Activated T-helper 17 cell treated with anti-CD3 and anti-CD28 coated beads, Interleukin-2, amount 50 U/mL, for 72 hours (primary cell): ENCODE data around the gene ALDH3B2. TPM values are rescaled to one million over a fixed set of nuclear protein-coding genes. Genes with fewer than 3 reads are reported as not detected.
"Not testable (repeated sequence)": the region's sequence is repeated elsewhere in the genome, so short reads cannot be mapped to it uniquely, and the experiment has no call there.

ENCODE experiments used
- ATAC-seq: fragments of 150-1000 bp; cut with Tn5 transposase; replicated peaks from 2 replicates; pipeline ENCODE4 v1.10.0; 2021; ENCODE audit warnings: mild to moderate bottlenecking, moderate library complexity
- H3K27ac Mint-ChIP-seq: one replicate; pipeline ENCODE4 v1.8.0; 2022; ENCODE audit warnings: mixed read lengths
- H3K27me3 Mint-ChIP-seq: one replicate; pipeline ENCODE4 v1.8.0; 2022; ENCODE audit warnings: mixed read lengths
- H3K36me3 Mint-ChIP-seq: one replicate; pipeline ENCODE4 v1.8.0; 2022; ENCODE audit warnings: low read depth, mild to moderate bottlenecking, mixed read lengths
- H3K4me1 Mint-ChIP-seq: one replicate; pipeline ENCODE4 v1.8.0; 2022; ENCODE audit warnings: mixed read lengths
- H3K4me3 Mint-ChIP-seq: one replicate; pipeline ENCODE4 v1.8.0; 2022; ENCODE audit warnings: mild to moderate bottlenecking, mixed read lengths
- H3K9me3 Mint-ChIP-seq: one replicate; pipeline ENCODE4 v1.8.0; 2022; ENCODE audit warnings: mixed read lengths
- total RNA-seq, 2 donors: library from RNA; stranded (reverse); gene quantifications; one replicate each; pipeline ENCODE4 v1.2.3, GENCODE V29; 2022

Gene ALDH3B2, protein sequence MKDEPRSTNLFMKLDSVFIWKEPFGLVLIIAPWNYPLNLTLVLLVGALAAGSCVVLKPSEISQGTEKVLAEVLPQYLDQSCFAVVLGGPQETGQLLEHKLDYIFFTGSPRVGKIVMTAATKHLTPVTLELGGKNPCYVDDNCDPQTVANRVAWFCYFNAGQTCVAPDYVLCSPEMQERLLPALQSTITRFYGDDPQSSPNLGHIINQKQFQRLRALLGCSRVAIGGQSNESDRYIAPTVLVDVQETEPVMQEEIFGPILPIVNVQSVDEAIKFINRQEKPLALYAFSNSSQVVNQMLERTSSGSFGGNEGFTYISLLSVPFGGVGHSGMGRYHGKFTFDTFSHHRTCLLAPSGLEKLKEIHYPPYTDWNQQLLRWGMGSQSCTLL
- total RNA-seq = not detected

DNA sequence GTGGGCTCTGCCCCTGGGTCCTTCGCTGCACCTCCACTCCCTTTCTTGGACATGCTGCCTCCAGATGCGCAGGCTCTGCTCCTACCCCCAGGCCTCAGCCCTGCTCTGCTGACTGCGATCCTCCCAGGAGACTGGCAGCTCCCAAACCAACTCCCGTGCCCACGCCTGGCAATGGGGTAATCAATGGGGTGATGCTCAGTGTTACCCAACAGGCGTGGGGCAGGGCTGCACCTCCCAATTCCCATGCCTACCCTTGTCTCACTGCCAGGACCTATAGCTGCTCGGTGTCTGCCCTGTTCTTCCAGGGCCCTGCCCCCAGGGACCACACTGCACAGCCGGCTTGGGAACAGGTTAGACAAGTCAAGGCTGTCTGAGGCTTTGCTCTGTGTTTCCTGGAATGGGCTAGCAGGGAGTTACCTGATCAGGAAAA lies at the start of gene ALDH3B2:
TSS of gene ALDH3B2 (minus strand) at position 182 of the 430 bp plus-strand sequence. CDS start 7,688 bp downstream, outside the sequence.
- H3K27me3 Mint-ChIP-seq = peaks cover 4% of the 10 kb centered on the region
- H3K9me3 Mint-ChIP-seq = no peaks in the 10 kb centered on the region
- H3K4me1 Mint-ChIP-seq = no peaks in the 10 kb centered on the region
- no peak for ATAC-seq
- H3K4me3 Mint-ChIP-seq = no peak within 1 kb of the TSS
- no peak within 1 kb of the TSS for H3K27ac Mint-ChIP-seq
- no peaks in the 10 kb centered on the region for H3K36me3 Mint-ChIP-seq

DNA sequence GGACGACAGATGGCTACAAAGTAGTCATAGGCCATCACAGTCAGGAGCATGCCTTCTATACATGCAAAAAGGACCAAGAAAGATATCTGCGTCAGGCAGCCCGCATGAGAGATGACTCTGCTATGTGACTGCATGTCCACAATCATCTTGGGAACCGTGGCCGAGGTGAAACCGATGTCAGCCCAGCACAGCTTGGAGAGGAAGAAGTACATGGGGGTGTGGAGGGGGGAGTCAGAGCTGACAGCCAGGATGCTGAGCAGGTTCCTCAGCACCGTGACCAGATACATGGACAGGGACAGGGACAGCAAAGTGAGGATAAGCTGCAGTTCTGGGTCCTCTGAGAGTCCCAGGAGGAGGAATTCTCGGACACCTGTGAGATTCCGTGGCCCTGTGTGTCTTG lies 48.6 kb upstream of the ALDH3B2 start:
- H3K9me3 Mint-ChIP-seq, H3K27ac Mint-ChIP-seq, H3K4me1 Mint-ChIP-seq, H3K36me3 Mint-ChIP-seq, ATAC-seq, H3K4me3 Mint-ChIP-seq: not testable (repeated sequence)
- H3K27me3 Mint-ChIP-seq = peaks cover 16% of the 10 kb centered on the region

DNA sequence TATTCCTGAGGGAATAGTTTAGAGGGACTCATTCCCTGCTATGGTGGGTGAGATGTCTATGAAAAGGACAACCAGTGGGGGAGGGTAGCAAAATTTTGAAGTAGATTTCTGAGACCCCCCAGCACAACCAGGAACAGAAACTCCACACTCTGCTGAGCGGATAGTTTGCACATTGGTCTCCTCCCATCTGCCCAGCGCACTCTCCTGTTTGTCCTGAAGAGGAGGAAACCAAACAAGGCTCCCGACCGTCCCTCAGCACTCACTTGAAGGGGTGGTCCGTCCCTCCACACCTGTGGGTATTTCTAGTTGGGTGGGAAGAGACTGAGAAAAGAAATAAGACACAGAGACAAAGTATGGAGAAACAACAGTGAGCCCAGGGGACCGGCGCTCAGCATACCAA lies 41.8 kb upstream of the ALDH3B2 start:
- H3K27ac Mint-ChIP-seq, H3K4me3 Mint-ChIP-seq, H3K36me3 Mint-ChIP-seq, H3K9me3 Mint-ChIP-seq, ATAC-seq, H3K4me1 Mint-ChIP-seq: not testable (repeated sequence)
- H3K27me3 Mint-ChIP-seq = peaks cover 16% of the 10 kb centered on the region

DNA sequence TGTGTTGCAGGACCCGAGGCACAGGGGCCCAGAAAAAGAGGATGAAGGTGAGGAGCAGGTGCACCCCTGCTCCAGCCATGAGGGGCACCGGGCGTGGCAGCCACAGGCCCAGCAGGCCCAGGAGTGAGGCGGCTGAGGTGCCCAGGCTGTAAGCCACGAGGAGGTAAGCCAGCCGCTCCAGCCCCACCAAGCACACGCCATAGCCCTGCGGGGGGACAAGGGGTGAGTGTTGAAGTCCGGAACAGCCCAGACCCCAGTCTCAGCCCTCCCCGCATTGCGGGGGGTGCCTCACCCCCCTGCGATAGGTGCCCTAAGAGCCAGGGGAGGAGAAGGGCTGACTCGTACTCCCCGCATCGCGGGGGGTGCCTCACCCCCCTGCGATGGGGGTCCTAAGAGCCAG lies 41.4 kb upstream of the ALDH3B2 start:
- not testable (repeated sequence) for ATAC-seq, H3K36me3 Mint-ChIP-seq, H3K4me3 Mint-ChIP-seq, H3K4me1 Mint-ChIP-seq, H3K27ac Mint-ChIP-seq, H3K9me3 Mint-ChIP-seq
- peaks cover 16% of the 10 kb centered on the region for H3K27me3 Mint-ChIP-seq

DNA sequence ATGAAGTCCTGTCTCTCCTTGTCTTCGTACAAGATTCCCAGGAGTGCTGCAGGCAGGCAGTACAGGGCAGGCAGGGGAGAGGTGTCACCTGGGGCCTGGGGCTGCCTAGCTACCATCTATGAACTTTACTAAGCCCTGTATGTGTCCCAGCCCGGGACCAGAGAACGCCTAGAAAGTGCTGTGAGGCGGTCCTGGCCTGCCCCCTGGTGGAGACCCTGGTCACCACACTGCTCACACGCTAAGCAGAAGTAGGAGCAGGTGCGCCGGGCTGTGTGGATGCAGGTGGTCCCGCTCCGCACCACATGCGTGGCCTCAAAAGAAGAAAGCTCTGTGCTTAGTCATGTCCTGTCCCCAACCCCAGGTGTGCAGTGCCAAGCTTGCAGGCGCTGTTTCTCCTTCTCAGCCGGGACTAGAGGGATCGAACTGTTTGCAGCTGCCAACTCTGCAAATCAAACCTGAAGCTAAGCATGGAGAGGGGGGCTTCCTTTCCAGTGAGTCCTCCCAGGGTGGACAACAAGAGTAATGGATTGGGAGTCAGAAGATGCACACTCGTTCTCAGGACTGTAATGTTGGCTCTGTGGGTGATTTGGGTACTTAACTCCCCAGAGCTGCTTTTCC lies 39.6 kb upstream of the ALDH3B2 start:
- H3K4me1 Mint-ChIP-seq, H3K27me3 Mint-ChIP-seq, ATAC-seq, H3K9me3 Mint-ChIP-seq, H3K36me3 Mint-ChIP-seq, H3K4me3 Mint-ChIP-seq, H3K27ac Mint-ChIP-seq: not testable (repeated sequence)

DNA sequence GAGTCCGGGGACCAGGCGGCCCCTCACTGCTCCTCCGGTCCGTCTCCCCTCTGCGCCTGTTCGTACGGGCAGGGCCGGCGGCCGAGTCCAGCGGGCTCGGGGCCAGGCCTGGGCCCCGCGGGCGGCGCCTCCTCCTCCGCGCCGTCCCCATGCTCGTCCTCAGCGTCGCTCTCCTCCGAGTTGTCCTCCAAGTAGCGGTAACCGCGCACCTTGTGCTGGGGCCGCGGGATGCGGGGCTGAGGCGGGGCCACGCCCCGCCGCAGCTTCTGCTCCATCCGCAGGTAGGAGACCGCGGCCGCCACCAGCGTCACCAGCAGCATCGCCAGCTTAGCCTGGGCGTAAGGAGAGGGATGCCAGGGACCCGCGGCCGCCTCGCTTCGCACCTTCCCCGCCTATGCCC lies 37.3 kb upstream of the ALDH3B2 start:
- not testable (repeated sequence) for H3K36me3 Mint-ChIP-seq, H3K4me1 Mint-ChIP-seq, H3K27ac Mint-ChIP-seq, H3K9me3 Mint-ChIP-seq, H3K27me3 Mint-ChIP-seq, ATAC-seq, H3K4me3 Mint-ChIP-seq

DNA sequence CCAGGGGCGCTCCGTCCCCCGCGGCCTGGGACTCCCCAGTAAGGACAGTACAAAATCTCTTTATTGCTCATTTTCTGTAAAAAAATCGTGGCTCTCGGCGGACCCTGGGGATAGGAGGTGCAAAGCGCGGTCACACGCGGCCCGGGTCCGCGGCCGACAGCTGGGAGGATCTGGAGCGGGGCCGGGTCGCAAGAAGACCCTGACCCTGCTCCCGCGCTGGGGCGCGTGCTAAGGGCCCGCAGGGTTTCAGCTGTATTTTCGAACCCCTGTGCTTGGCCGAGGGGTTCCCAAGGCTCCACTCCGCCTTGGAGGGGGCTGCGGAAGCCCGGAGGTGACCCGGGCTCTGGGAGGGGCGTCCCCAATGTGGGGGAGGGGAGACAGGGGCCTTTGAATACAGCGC lies 36.8 kb upstream of the ALDH3B2 start:
- not testable (repeated sequence) for H3K27me3 Mint-ChIP-seq, ATAC-seq

DNA sequence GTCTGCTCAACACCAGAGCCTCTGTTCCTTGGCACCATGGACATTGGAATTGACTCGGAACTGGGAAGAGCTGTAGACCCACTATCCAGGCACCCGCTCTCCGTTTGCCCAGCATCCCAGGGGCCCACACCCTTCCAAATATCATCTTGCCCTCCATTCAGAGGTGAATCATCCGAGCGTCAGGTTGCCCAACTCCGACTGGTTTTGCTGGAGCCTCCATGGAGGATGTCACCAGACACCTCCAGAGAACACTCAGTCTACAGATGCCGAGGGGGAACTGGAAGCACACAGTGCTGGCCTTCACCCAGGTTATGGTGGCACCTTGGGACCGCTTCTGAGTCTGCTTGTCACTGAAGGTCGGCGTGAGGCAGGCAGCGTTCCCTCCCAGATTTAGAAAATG lies 35.4 kb upstream of the ALDH3B2 start:
- H3K9me3 Mint-ChIP-seq, ATAC-seq, H3K27ac Mint-ChIP-seq, H3K27me3 Mint-ChIP-seq, H3K4me3 Mint-ChIP-seq, H3K36me3 Mint-ChIP-seq, H3K4me1 Mint-ChIP-seq: not testable (repeated sequence)

More for the DNA sequence above, 36.8 kb upstream of the ALDH3B2 start:
- not testable (repeated sequence) for H3K4me3 Mint-ChIP-seq, H3K4me1 Mint-ChIP-seq, H3K27ac Mint-ChIP-seq, H3K9me3 Mint-ChIP-seq, H3K36me3 Mint-ChIP-seq

DNA sequence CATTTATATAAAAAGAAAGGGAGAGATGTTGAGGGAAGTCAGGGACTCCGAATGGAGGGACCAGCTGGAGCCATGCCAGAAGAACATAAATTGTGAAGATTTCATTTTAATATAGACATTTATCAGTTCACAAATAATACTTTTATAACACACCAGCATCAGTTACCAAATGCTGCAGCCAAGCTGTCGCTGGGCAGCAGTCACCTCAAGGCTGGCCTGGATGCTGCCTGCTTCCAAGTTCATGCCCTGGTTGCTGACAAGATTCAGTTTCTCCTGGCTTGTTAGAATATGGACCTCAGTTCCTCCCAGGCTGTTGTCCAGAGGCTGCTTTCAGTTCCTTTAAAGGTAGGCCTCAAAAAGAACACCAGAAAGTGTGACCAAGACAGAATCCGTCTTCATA lies 30.8 kb upstream of the ALDH3B2 start:
- no peak overlapping the region for H3K4me3 Mint-ChIP-seq
- H3K9me3 Mint-ChIP-seq = no peaks in the 10 kb centered on the region
- H3K27me3 Mint-ChIP-seq = peaks cover 21% of the 10 kb centered on the region
- ATAC-seq = no peak
- H3K27ac Mint-ChIP-seq = no peak overlapping the region
- H3K36me3 Mint-ChIP-seq = no peaks in the 10 kb centered on the region
- no peaks in the 10 kb centered on the region for H3K4me1 Mint-ChIP-seq

DNA sequence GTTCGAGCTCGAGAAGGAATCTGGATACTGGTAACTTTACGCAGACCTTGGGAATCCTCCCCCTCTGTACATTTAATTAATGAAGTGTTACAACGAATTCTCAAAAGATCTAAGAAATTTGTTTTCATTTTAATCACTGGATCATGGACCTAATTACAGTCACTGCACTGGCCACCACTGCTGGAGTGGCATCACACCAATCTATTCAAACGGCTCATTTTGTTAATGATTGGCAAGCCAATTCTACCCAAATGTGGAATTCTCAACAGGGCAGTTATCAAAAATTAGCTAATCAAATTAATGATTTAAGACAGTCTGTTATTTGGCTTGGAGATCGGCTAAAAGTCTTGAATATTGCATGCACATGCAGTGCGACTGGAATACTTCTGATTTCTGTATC lies 30.1 kb upstream of the ALDH3B2 start:
- no peak overlapping the region for H3K27ac Mint-ChIP-seq
- no peak for ATAC-seq

DNA sequence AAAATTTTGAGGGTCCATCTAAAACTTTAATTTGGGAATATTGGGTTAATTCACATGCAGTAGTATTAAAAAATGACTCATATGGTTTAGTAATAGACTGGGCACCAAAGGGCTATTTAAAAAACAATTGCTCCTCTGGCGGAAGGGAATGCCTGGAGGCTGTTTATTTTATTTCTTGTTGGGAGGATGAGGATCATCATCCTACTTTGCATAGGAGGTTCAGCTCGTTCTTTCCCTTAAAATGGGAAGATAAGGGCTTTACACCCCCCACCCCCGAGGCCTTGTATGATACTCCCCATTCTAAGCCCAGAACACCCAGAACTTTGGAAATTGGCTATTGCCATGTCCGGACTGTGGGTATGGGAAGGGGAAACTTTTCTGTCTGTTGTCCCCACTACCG lies 29.3 kb upstream of the ALDH3B2 start:
- not testable (repeated sequence) for H3K4me1 Mint-ChIP-seq, H3K27ac Mint-ChIP-seq, H3K4me3 Mint-ChIP-seq, ATAC-seq, H3K9me3 Mint-ChIP-seq, H3K36me3 Mint-ChIP-seq
- H3K27me3 Mint-ChIP-seq = peaks cover 24% of the 10 kb centered on the region

More for the DNA sequence above, 30.1 kb upstream of the ALDH3B2 start:
- Mint-ChIP-seq H3K4me3 (no peak overlapping the region), H3K4me1 (no peaks in the 10 kb centered on the region), H3K9me3 (no peaks in the 10 kb centered on the region), H3K27me3 (peaks cover 24% of the 10 kb centered on the region), H3K36me3 (no peaks in the 10 kb centered on the region)

DNA sequence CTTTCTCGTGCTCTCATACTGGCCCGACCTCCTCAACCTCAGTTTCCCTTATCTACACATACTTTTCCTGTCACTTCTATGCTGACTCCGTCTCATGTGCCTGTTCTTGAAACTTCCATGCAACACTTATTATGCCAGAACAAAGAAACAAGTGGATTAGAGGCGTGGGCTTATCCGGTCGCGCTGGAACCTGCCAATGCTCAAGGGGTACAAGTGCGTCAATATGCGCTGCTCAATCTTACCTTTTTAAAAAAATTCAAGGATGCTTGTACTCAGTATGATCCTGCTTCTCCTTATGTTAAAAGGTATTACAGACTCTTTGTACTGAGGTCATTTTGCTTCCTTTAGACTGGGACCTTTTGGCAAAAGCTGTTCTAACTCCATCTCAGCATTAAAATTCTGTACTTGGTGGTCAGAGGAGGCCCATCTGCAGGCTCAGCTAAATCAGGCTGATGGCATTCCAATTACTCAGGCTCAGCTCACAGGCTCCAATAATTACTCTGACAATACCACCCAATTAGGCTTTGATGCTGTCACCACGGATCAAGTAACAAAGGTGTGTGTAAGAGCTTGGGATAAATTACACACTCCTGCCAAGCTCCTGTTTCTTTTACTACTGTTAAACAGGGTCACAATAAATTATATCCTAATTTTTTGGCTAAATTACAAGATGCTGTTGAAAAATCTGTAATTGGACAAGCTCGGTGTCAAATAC lies 26.3 kb upstream of the ALDH3B2 start:
- H3K36me3 Mint-ChIP-seq = no peaks in the 10 kb centered on the region
- no peak for ATAC-seq
- H3K9me3 Mint-ChIP-seq = no peaks in the 10 kb centered on the region
- H3K4me1 Mint-ChIP-seq = no peaks in the 10 kb centered on the region
- H3K27me3 Mint-ChIP-seq = peaks cover 24% of the 10 kb centered on the region
- H3K4me3 Mint-ChIP-seq = no peak overlapping the region
- no peak overlapping the region for H3K27ac Mint-ChIP-seq

DNA sequence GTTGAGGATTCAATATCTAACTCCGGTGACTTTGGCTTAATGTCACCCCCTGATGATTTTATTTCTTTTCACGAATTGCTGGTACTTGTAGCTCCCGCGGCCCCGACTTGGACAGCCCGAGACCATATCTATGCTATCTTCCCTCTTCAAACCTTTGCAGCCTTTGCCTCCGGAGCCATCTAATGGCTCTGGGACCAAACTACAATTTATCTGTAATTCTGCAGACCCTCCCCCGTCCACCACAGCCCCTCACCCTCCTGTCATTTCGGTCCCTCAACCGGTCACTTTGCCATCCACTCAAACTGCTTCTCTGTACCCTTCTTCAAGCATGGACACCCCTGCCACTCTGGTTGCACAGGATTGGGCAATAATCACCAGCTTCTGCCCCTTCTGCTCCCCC lies 25.7 kb upstream of the ALDH3B2 start:
- H3K4me1 Mint-ChIP-seq = no peaks in the 10 kb centered on the region
- no peaks in the 10 kb centered on the region for H3K9me3 Mint-ChIP-seq
- H3K4me3 Mint-ChIP-seq = no peak overlapping the region
- ATAC-seq = no peak
- no peaks in the 10 kb centered on the region for H3K36me3 Mint-ChIP-seq
- peaks cover 26% of the 10 kb centered on the region for H3K27me3 Mint-ChIP-seq
- no peak overlapping the region for H3K27ac Mint-ChIP-seq

DNA sequence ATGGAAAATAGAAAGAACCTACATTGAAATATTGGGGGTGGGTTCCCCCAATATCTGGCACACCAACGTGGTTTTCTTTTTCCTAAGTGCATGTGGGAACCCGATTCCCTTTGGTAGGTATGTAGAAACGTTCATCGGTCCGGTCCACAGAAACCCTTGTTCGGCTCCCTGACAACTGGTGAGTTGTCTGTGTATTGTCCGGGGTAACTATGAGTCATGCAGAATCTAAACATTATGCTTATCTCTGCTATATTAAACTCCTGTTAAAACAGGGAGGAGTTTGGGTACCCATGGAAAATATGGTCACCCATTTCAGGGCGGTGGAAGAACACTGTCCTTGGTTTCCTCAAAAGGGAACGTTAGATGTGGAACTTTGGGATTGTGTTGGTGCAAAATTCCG lies 25.1 kb upstream of the ALDH3B2 start:
- H3K36me3 Mint-ChIP-seq = no peaks in the 10 kb centered on the region
- no peaks in the 10 kb centered on the region for H3K4me1 Mint-ChIP-seq
- no peak overlapping the region for H3K27ac Mint-ChIP-seq
- H3K4me3 Mint-ChIP-seq = no peak overlapping the region
- H3K9me3 Mint-ChIP-seq = no peaks in the 10 kb centered on the region
- no peak for ATAC-seq
- H3K27me3 Mint-ChIP-seq = peaks cover 26% of the 10 kb centered on the region

DNA sequence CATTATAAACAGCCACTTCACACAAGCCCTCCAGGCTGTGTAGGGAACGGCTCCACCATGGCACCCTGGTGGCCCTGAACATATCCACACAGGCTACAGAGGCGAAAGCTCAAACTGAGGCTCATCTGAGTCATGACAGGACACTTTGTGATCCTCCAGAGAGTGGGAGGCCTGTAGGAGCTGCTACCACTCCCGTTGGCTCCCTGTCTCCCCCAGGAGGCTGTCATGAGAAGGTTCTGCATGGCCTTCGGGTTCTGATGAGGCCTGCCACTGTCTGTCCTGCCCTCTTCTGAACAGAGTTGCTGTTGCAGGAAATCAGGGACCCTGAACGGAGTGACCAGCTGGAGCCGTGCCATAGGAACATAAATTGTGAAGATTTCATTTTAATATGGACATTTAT lies 23.8 kb upstream of the ALDH3B2 start:
- Mint-ChIP-seq H3K27ac (no peak overlapping the region), H3K27me3 (peaks cover 20% of the 10 kb centered on the region), H3K4me1 (no peaks in the 10 kb centered on the region), H3K36me3 (no peaks in the 10 kb centered on the region), H3K9me3 (no peaks in the 10 kb centered on the region), H3K4me3 (no peak overlapping the region)
- peak; percentile 57 for ATAC-seq
